ENCODE measurements around the gene ITCH.
"Not testable (repeated sequence)": the region's sequence is repeated elsewhere in the genome, so short reads cannot be mapped to it uniquely, and the experiment has no call there.

ITCH gene

GRCh38 chr20:34382877-34383455, 19.9 kb downstream of the ITCH start:
- not testable (repeated sequence) for DNase-seq

- peak in 1 of 2 donors; percentile 52 for DNase-seq
These were observed 22.4 kb downstream of the ITCH start for GRCh38 chr20:34385464-34385863.

- no peak for DNase-seq
These were observed 24.9 kb downstream of the ITCH start for GRCh38 chr20:34388000-34388399.

GRCh38 chr20:34388678-34389077, 25.6 kb downstream of the ITCH start:
- no peak for DNase-seq

GRCh38 chr20:34389206-34389953, 26.3 kb downstream of the ITCH start:
- no peak for DNase-seq

- DNase-seq, result no peak
These were observed 27.0 kb downstream of the ITCH start for GRCh38 chr20:34389954-34390555.

GRCh38 chr20:34396408-34396807, 33.3 kb downstream of the ITCH start:
- no peak for DNase-seq

- no peak for DNase-seq
These were observed 34.0 kb downstream of the ITCH start for GRCh38 chr20:34397096-34397495.

GRCh38 chr20:34400776-34401175, 37.7 kb downstream of the ITCH start:
- not testable (repeated sequence) for DNase-seq

GRCh38 chr20:34401741-34402455, 38.8 kb downstream of the ITCH start:
- no peak for DNase-seq

- DNase-seq, result no peak
These were observed 39.4 kb downstream of the ITCH start for GRCh38 chr20:34402461-34402860.

GRCh38 chr20:34403063-34403827, 40.2 kb downstream of the ITCH start:
- DNase-seq, result no peak

- DNase-seq, result no peak
These were observed 40.8 kb downstream of the ITCH start for GRCh38 chr20:34403908-34404307.

GRCh38 chr20:34404803-34405202, 41.7 kb downstream of the ITCH start:
- no peak for DNase-seq

- DNase-seq, result peak in 1 of 2 donors; percentile 78
These were observed 42.2 kb downstream of the ITCH start for GRCh38 chr20:34405247-34405651.

GRCh38 chr20:34405942-34406341, 42.9 kb downstream of the ITCH start:
- DNase-seq, result not testable (repeated sequence)

- DNase-seq, result no peak
These were observed 44.9 kb downstream of the ITCH start for GRCh38 chr20:34407962-34408474.

GRCh38 chr20:34410336-34410735, 47.3 kb downstream of the ITCH start:
- no peak for DNase-seq

GRCh38 chr20:34412453-34412852, 49.4 kb downstream of the ITCH start:
- no peak for DNase-seq

GRCh38 chr20:34414525-34414924, 51.5 kb downstream of the ITCH start:
- DNase-seq, result not testable (repeated sequence)

GRCh38 chr20:34415079-34415478, 52.0 kb downstream of the ITCH start:
- peak in 1 of 2 donors; percentile 63 for DNase-seq

GRCh38 chr20:34420146-34420545, 57.1 kb downstream of the ITCH start:
- no peak for DNase-seq

- no peak for DNase-seq
These were observed 57.9 kb downstream of the ITCH start for GRCh38 chr20:34420975-34421374.
